H1 (cell line): ENCODE results near the gene LPP. TPM values are rescaled to one million over a fixed set of nuclear protein-coding genes. Genes with fewer than 3 reads are reported as not detected.

Experiments
- CBX5 ChIP-seq: fragments of 300-800, 300-1000 bp; sonication (generic); IDR thresholded peaks from 2 replicates; pipeline ENCODE4 v1.7.1; 2016; ENCODE audit warnings: antibody characterized with exemption, low read length, low read depth
- TAF1 ChIP-seq: IDR thresholded peaks from 2 replicates; pipeline ENCODE4 v1.6.1; 2011; ENCODE audit warnings: mild to moderate bottlenecking, low read depth, low read length
- polyA plus RNA-seq, 7 experiments: library from polyadenylated mRNA; depleted of rRNA in 3 of 7; stranded (reverse) in 5 of 7; unstranded in 2 of 7; fragments of >200 nt in 5 of 7; fragments of 200-250 nt in 2 of 7; gene quantifications; 1 replicate in 5 of 7; 2 replicates in 1 of 7; 4 replicates in 1 of 7; pipeline versions ENCODE4 v1.2.1 to v1.2.3, GENCODE V29; 2011 to 2013; ENCODE audit warnings: missing spikeins in 2 of 7, mixed read lengths in 2 of 7
- total RNA-seq: library from RNA; stranded (reverse); fragmentation: NEBNext Ultra II Directional; extraction: Animal tissue kit (Norgen Biotek cat#: 25700); gene quantifications from 2 replicates; pipeline ENCODE4 v1.2.1, GENCODE V29; 2021
- TF ChIP-seq, protein P1 (sequence below): fragments of 300-600 bp; sonication (generic); IDR thresholded peaks from 2 replicates; pipeline ENCODE4 v1.7.1; 2012; ENCODE audit warnings: low read length, moderate library complexity, mild to moderate bottlenecking, inconsistent platforms; ENCODE audit not compliant: insufficient replicate concordance

Gene LPP
- total and polyA plus RNA-seq, 2 of the 8 experiments (the other 6 are each of a cell fraction or from before 2014, with no cell fraction given), result 10.0 to 53.3 TPM

DNA sequence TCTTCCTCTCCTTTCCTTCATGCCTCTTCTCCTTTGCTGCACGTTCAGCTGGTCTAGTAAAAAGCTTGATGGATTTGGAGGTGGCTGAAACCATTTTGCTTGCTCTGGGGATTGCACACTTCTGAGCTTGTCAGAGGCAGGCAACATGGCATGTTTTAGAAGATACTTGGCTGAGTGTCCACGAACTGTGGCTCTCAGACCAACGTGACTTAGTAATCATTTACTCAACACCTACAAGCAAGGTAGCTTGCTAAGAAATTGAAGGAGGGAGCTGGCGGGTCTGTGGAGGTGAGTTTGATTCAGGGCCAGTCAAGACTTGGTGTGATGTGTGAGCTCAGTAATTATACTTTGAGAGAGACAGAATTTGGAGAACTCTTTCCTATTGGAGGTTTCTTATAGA lies 196.0 kb downstream of the LPP start (continued):
- TF ChIP-seq CBX5 (no peak), TAF1 (no peak)
- TF ChIP-seq, protein P1, sequence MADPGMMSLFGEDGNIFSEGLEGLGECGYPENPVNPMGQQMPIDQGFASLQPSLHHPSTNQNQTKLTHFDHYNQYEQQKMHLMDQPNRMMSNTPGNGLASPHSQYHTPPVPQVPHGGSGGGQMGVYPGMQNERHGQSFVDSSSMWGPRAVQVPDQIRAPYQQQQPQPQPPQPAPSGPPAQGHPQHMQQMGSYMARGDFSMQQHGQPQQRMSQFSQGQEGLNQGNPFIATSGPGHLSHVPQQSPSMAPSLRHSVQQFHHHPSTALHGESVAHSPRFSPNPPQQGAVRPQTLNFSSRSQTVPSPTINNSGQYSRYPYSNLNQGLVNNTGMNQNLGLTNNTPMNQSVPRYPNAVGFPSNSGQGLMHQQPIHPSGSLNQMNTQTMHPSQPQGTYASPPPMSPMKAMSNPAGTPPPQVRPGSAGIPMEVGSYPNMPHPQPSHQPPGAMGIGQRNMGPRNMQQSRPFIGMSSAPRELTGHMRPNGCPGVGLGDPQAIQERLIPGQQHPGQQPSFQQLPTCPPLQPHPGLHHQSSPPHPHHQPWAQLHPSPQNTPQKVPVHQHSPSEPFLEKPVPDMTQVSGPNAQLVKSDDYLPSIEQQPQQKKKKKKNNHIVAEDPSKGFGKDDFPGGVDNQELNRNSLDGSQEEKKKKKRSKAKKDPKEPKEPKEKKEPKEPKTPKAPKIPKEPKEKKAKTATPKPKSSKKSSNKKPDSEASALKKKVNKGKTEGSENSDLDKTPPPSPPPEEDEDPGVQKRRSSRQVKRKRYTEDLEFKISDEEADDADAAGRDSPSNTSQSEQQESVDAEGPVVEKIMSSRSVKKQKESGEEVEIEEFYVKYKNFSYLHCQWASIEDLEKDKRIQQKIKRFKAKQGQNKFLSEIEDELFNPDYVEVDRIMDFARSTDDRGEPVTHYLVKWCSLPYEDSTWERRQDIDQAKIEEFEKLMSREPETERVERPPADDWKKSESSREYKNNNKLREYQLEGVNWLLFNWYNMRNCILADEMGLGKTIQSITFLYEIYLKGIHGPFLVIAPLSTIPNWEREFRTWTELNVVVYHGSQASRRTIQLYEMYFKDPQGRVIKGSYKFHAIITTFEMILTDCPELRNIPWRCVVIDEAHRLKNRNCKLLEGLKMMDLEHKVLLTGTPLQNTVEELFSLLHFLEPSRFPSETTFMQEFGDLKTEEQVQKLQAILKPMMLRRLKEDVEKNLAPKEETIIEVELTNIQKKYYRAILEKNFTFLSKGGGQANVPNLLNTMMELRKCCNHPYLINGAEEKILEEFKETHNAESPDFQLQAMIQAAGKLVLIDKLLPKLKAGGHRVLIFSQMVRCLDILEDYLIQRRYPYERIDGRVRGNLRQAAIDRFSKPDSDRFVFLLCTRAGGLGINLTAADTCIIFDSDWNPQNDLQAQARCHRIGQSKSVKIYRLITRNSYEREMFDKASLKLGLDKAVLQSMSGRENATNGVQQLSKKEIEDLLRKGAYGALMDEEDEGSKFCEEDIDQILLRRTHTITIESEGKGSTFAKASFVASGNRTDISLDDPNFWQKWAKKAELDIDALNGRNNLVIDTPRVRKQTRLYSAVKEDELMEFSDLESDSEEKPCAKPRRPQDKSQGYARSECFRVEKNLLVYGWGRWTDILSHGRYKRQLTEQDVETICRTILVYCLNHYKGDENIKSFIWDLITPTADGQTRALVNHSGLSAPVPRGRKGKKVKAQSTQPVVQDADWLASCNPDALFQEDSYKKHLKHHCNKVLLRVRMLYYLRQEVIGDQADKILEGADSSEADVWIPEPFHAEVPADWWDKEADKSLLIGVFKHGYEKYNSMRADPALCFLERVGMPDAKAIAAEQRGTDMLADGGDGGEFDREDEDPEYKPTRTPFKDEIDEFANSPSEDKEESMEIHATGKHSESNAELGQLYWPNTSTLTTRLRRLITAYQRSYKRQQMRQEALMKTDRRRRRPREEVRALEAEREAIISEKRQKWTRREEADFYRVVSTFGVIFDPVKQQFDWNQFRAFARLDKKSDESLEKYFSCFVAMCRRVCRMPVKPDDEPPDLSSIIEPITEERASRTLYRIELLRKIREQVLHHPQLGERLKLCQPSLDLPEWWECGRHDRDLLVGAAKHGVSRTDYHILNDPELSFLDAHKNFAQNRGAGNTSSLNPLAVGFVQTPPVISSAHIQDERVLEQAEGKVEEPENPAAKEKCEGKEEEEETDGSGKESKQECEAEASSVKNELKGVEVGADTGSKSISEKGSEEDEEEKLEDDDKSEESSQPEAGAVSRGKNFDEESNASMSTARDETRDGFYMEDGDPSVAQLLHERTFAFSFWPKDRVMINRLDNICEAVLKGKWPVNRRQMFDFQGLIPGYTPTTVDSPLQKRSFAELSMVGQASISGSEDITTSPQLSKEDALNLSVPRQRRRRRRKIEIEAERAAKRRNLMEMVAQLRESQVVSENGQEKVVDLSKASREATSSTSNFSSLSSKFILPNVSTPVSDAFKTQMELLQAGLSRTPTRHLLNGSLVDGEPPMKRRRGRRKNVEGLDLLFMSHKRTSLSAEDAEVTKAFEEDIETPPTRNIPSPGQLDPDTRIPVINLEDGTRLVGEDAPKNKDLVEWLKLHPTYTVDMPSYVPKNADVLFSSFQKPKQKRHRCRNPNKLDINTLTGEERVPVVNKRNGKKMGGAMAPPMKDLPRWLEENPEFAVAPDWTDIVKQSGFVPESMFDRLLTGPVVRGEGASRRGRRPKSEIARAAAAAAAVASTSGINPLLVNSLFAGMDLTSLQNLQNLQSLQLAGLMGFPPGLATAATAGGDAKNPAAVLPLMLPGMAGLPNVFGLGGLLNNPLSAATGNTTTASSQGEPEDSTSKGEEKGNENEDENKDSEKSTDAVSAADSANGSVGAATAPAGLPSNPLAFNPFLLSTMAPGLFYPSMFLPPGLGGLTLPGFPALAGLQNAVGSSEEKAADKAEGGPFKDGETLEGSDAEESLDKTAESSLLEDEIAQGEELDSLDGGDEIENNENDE, result no peak
